Stimulated activated CD8-positive, alpha-beta memory T cell treated with anti-CD3 and anti-CD28 coated beads, Interleukin-15, amount 100 ng/mL, for 4 hours (primary cell): ENCODE results near the gene FAM131C.
A peak's percentile ranks its signal among the peaks of the same experiment; 100 is the strongest.

Source experiments
- DNase-seq, 2 donors: peaks; one replicate each; pipeline ENCODE4 v3.0.0-alpha.2; 2020; ENCODE audit warnings: low read depth in 2 of 2

Gene FAM131C

DNA sequence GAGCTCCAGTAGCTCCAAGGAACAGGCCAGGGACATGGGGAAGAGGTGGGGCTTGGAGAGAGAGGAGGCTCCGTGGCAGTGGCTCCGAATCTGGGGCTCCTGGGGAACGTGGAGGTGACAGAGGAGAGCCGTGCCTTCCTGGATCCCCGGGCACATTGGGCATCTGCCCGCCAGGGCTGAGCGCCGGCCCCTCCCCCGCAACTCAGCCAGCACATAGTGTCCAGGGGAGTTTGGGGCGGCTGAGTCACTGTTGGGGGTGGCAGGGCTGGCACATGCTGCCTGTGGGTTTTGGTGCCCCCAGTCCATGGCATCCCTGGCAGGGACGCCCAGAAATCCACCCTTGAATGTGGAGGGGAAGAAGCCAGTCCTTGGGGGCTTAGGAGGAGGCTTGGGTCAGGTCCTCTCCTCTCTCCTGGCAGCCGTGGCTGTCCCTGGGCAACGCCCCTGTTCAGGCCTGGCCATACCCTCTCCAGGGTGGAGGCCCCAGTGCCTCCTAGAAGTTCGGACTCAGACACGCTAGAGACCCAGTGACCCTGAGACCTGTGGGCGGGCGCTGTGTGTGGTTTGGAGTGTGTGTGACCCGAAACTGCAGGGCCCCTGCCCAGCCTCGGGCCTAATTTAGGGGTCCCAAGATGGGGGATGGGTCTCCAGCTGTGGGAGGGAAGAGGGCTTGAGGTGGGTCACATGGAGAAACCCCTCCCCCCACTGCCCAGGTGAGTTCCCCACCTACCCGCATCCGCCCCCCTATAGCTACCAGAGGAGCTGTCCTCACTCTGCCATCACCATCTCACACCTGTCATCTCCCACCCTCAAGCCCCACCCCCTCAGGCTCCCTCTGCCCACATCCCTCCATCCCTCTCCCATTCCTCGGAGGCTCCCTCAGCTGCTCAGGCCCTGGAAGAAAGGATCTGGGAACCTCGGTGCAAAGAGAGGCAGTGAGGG, 57.2 kb downstream of the FAM131C start:
- no peak for DNase-seq

DNA sequence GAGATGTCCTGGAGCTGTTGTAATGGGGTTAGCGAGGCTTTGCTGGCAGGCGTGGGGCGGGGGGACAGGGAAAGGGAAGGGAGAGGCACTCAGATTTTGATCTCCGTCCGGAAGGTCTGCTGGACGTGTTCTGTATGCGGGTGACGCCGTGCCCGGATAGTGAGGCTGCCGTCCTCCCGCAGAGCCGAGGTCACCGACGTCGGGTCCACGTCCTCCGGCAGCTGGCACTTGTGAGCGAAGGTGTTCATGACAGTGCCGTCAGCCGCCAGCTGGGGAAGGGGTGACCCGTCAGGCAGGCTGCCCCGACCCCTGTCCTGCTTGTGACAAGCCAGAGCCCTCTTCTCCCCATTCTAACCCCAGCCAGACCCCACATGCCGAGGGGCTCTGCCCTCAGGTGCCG, 58.0 kb downstream of the FAM131C start:
- DNase-seq: no peak

GRCh38 chr1:16014509-16015482, 58.7 kb downstream of the FAM131C start:
- no peak for DNase-seq

DNA sequence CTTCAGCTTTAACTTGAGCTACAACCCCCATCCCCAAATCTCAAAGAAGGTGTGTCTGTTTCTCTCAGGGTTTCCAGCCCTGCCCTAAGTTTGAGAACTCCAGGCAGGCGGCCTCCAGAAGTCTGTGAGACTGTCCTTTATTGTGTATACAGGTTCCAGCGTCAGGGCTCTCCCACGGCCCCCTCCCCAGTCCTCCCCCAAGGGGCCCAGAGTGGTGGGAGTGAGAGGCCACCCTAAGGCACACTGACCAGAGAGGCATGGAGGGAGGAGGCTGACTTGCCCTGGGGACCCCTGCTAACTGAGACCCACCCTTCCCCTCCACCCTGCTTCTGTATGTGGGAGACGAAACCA, 59.6 kb downstream of the FAM131C start:
- no peak for DNase-seq

DNA sequence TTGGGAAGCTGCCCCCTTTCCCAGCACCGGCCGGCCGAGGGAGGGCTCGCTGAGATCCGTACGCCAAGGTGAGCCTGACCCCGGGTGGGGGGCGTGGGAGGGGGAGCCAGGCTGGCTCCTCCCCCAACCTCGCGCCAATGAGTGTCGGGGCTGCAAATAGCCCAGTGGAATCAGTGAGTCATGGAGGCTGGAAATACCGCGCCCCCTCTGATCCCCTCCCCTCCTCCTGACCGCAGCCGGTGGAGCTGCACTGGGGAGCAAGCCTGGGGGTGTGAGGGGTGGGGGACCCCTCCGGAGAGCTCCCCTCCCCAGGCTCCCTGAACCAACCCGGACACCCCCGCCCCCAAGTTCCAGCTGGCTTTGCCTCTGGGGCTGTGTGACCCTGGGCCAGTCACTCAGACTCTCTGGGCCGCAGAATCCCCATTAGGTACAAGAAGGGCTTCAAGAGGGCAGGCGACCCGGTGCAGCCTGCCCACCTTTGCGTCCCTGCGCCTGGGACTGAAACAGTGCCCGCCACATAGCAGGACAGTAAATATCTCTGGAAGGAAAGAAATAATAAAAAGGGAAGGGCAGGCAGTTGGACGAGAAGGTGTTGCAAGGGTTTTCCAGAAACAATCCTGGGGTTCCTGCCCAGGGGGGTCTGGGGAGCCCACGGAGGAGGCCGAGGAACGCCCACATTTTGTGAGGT, 60.1 kb downstream of the FAM131C start:
- DNase-seq: peak; percentile 48 to 50

DNA sequence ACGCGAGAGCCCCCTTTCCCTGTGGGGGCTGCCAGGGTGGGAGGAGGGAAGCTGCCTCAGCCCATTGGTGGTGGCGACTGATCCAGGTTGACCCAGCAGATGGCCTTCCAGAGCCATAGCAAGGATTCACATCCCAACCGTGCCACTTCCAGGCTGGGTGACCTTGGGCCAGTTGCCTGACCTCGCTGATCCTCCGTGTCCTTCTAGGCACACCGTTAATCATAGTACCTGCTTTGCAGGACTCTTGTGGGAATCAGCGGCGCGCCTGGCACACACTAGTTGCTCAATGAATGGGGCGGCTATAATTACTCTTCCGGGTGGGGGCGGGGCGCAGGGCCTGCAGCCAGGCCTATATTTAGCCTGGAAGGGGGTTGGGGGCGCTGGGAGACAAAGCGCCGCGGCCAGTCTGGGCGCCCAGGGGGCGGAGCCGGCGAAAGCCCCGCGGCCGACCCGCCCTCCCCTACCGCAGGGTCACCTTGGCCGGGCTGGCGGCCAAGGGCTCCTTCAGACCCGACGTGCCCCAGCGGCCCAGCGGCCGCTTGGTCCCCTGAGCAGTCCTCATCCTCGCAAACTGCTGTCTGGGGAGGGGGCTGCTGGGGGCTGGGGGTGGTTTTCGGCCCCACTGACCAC, 60.7 kb downstream of the FAM131C start:
- DNase-seq: no peak

- no peak for DNase-seq
Measured at GRCh38 chr1:16011936-16012589, 61.4 kb downstream of the FAM131C start.

DNA sequence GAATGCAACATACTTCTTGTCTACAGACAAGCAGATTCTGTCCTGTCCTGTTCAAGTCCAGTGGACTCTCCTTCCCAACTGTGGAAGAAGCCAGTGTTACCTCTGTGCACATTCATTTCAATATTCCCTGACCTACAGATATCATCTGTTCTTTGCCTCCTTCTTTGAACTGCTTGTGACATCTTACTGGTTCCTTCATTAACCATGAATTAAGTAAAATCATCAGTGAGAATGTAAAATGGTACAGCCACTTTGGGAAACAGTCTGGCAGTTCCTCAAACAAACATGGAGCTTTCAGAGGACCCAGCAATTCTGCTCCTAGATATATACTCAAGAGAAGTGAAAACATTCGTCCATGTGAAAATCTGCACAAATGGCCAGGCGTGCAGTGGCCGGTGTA, 62.6 kb downstream of the FAM131C start:
- DNase-seq: no peak

DNA sequence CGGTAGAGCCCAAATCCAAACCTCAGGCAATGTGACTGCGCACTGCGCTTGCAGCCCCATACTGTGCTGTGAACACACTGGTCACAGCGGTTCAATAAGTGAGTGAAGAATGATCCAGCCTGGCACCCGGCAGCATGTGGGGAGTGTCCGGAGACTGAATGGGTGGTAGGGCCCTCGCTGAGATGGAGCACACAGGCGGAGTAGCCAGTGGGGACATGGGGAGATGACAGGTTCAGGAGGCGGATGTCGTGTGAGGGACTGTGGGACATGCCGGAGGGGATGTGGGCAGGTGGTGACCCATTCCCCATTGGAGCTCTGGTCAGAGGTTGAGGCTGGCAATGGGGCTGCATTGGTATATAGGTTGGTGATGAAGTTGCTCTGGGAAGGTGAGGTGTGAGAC, 63.8 kb downstream of the FAM131C start:
- DNase-seq: no peak

GRCh38 chr1:16009030-16009460, 64.4 kb downstream of the FAM131C start:
- peak in 1 of 2 donors; percentile 50 for DNase-seq
